OCI-LY7 (cell line): ENCODE data around the gene NMRK2.

Experiments used
- EZH2phosphoT487 ChIP-seq: fragments of 200-600 bp; sonication (generic); IDR thresholded peaks from 2 replicates; pipeline ENCODE4 v1.6.1; 2018; ENCODE audit warnings: low read depth, borderline replicate concordance, mild to moderate bottlenecking, mixed run types, antibody characterized with exemption, low read length, moderate library complexity, mixed read lengths
- TF ChIP-seq, protein P1 (sequence below): fragments of 200-600 bp; sonication (generic); conservative IDR thresholded peaks from 2 replicates; pipeline ENCODE4 v1.5.1; 2014; ENCODE audit warnings: mild to moderate bottlenecking, antibody characterized with exemption, low read length, moderate library complexity, mixed read lengths

DNA sequence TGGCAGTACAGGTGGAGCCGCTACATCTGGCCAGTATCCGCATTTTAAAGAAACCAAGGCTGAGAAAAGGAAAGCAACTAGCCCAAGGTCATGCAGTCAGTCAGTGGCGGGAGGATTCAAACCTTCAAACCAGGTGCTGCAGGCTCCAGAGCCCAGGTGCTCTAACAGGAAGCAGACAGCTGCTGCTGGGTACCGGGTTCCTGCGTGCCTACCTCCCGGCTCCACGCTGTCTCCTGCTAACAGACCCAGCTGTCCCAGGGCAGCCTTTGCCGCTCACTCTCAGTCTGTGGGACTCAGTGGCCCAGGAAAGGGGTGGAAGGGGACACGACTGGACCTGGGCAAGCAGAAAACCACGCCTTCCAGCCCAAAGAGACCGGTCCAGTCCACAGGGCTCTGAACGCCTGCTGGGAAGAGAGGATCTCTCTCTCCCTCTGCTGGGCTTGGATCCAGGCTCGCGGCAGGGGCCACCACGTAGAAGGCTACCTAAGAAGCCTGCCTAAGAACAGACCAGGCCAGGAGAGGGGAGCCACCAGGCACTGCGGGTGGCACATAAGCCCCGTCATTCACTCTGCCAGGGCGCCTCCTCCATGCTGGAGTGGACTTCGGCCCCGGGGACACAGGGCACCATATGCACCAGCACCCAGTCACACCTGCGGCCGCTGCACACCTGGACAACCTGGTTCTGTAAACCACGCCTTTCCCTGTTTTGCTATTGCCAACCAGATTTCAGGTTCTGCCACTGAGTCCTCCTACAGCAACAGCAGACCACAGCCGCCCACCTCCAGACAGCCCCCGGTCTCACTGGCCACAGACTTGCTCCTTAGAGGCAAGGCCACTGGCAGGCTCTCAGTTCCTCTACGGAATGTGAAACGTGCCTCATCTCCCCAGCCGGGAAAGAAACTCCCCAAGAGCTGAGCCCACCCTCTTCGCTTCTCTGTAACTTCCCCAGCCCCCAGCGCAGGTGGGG, 33.5 kb downstream of the NMRK2 start:
- TF ChIP-seq, protein P1, sequence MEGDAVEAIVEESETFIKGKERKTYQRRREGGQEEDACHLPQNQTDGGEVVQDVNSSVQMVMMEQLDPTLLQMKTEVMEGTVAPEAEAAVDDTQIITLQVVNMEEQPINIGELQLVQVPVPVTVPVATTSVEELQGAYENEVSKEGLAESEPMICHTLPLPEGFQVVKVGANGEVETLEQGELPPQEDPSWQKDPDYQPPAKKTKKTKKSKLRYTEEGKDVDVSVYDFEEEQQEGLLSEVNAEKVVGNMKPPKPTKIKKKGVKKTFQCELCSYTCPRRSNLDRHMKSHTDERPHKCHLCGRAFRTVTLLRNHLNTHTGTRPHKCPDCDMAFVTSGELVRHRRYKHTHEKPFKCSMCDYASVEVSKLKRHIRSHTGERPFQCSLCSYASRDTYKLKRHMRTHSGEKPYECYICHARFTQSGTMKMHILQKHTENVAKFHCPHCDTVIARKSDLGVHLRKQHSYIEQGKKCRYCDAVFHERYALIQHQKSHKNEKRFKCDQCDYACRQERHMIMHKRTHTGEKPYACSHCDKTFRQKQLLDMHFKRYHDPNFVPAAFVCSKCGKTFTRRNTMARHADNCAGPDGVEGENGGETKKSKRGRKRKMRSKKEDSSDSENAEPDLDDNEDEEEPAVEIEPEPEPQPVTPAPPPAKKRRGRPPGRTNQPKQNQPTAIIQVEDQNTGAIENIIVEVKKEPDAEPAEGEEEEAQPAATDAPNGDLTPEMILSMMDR, result no peak
- no peak for TF ChIP-seq EZH2phosphoT487
